ENCODE results near the gene LRRC4. TPM values are rescaled to one million over a fixed set of nuclear protein-coding genes. Genes with fewer than 3 reads are reported as not detected.

LRRC4 gene
- total RNA-seq, 1 donor from 2014 or later = 0.32 TPM

- peaks cover 14% of the 10 kb centered on the region for H3K4me1 Mint-ChIP-seq (ENCODE audit: low read depth)
- H3K27me3 Mint-ChIP-seq (ENCODE audit: low read depth) = no peaks in the 10 kb centered on the region
- H3K4me3 Mint-ChIP-seq (ENCODE audit: unreplicated experiment) = no peak overlapping the region
- no peaks in the 10 kb centered on the region for H3K9me3 Mint-ChIP-seq (ENCODE audit: low read depth)
- no peak overlapping the region for H3K27ac Mint-ChIP-seq (ENCODE audit: unreplicated experiment)
- TF ChIP-seq CTCF (IDR thresholded peaks at IDR 0.05) = no peak
- no peaks in the 10 kb centered on the region for H3K36me3 Mint-ChIP-seq (ENCODE audit: low read depth)
- no peak for DNase-seq (ENCODE audit: low spot score)
Observed at GRCh38 chr7:128044064-128044463, 12.8 kb upstream of the LRRC4 start.

- H3K4me3 Mint-ChIP-seq (ENCODE audit: unreplicated experiment) = no peak overlapping the region
- no peaks in the 10 kb centered on the region for H3K27me3 Mint-ChIP-seq (ENCODE audit: low read depth)
- no peak for TF ChIP-seq CTCF (IDR thresholded peaks at IDR 0.05)
- no peaks in the 10 kb centered on the region for H3K36me3 Mint-ChIP-seq (ENCODE audit: low read depth)
- H3K27ac Mint-ChIP-seq (ENCODE audit: unreplicated experiment) = no peak overlapping the region
- peaks cover 14% of the 10 kb centered on the region for H3K4me1 Mint-ChIP-seq (ENCODE audit: low read depth)
- DNase-seq (ENCODE audit: low spot score) = no peak
- no peaks in the 10 kb centered on the region for H3K9me3 Mint-ChIP-seq (ENCODE audit: low read depth)
Observed at GRCh38 chr7:128042012-128042411, 10.8 kb upstream of the LRRC4 start.

GRCh38 chr7:128041203-128041602 lies 10.0 kb upstream of the LRRC4 start:
- no peak overlapping the region for H3K4me3 Mint-ChIP-seq (ENCODE audit: unreplicated experiment)
- H3K9me3 Mint-ChIP-seq (ENCODE audit: low read depth) = no peaks in the 10 kb centered on the region
- no peaks in the 10 kb centered on the region for H3K36me3 Mint-ChIP-seq (ENCODE audit: low read depth)
- DNase-seq (ENCODE audit: low spot score) = no peak
- H3K27ac Mint-ChIP-seq (ENCODE audit: unreplicated experiment) = no peak overlapping the region
- TF ChIP-seq CTCF (IDR thresholded peaks at IDR 0.05) = no peak
- H3K27me3 Mint-ChIP-seq (ENCODE audit: low read depth) = no peaks in the 10 kb centered on the region
- H3K4me1 Mint-ChIP-seq (ENCODE audit: low read depth) = peaks cover 14% of the 10 kb centered on the region

- Mint-ChIP-seq H3K27me3 (ENCODE audit: low read depth) (no peaks in the 10 kb centered on the region), H3K9me3 (ENCODE audit: low read depth) (no peaks in the 10 kb centered on the region), H3K4me3 (ENCODE audit: unreplicated experiment) (no peak overlapping the region), H3K4me1 (ENCODE audit: low read depth) (peaks cover 14% of the 10 kb centered on the region), H3K27ac (ENCODE audit: unreplicated experiment) (no peak overlapping the region), H3K36me3 (ENCODE audit: low read depth) (no peaks in the 10 kb centered on the region)
- TF ChIP-seq CTCF (IDR thresholded peaks at IDR 0.05) = no peak
- no peak for DNase-seq (ENCODE audit: low spot score)
Observed at GRCh38 chr7:128040205-128040604, 9.0 kb upstream of the LRRC4 start.

- no peak for DNase-seq (ENCODE audit: low spot score)
- Mint-ChIP-seq H3K27me3 (ENCODE audit: low read depth) (no peaks in the 10 kb centered on the region), H3K4me3 (ENCODE audit: unreplicated experiment) (no peak overlapping the region), H3K9me3 (ENCODE audit: low read depth) (no peaks in the 10 kb centered on the region), H3K4me1 (ENCODE audit: low read depth) (peaks cover 14% of the 10 kb centered on the region), H3K36me3 (ENCODE audit: low read depth) (no peaks in the 10 kb centered on the region), H3K27ac (ENCODE audit: unreplicated experiment) (no peak overlapping the region)
- TF ChIP-seq CTCF (IDR thresholded peaks at IDR 0.05) = no peak
Observed at GRCh38 chr7:128039544-128039953, 8.3 kb upstream of the LRRC4 start.
